OCI-LY1 (cell line): ENCODE results near the gene SLC29A2.

Experiments
- CTCF ChIP-seq: fragments of 200-600 bp; sonication (generic), shearing (Covaris generic); IDR thresholded peaks from 2 replicates; pipeline ENCODE4 v1.5.1; 2017; ENCODE audit warnings: mild to moderate bottlenecking, antibody characterized with exemption, low read length, moderate library complexity, mixed read lengths
- EZH2 ChIP-seq: fragments of 200-600 bp; sonication (generic), shearing (Covaris generic); IDR thresholded peaks from 2 replicates; pipeline ENCODE4 v1.8.0; 2017; ENCODE audit warnings: borderline replicate concordance, mixed run types, mild to moderate bottlenecking, antibody characterized with exemption, low read length, moderate library complexity, mixed read lengths

- TF ChIP-seq CTCF, result no peak
- no peak for TF ChIP-seq EZH2
These were observed 35.9 kb downstream of the SLC29A2 start for GRCh38 chr11:66335531-66336233.
